PC-9 (cell line): ENCODE results near the gene ACTN3.

Experiments
- CTCF ChIP-seq: fragments of 200-600 bp; sonication (generic); conservative IDR thresholded peaks from 2 replicates; pipeline ENCODE4 v1.6.1; 2017; ENCODE audit warnings: mixed run types, antibody characterized with exemption, mild to moderate bottlenecking, moderate library complexity
- EZH2 ChIP-seq: fragments of 200-600 bp; sonication (generic); IDR thresholded peaks from 2 replicates; pipeline ENCODE4 v1.8.0; 2017; ENCODE audit warnings: antibody characterized with exemption, low read depth

GRCh38 chr11:66604155-66604554 is 57.5 kb downstream of the ACTN3 start:
- TF ChIP-seq CTCF, result no peak
- TF ChIP-seq EZH2, result no peak
